ENCODE results near the gene SPTBN4.
A peak's percentile ranks its signal among the peaks of the same experiment; 100 is the strongest.

Gene SPTBN4

DNA sequence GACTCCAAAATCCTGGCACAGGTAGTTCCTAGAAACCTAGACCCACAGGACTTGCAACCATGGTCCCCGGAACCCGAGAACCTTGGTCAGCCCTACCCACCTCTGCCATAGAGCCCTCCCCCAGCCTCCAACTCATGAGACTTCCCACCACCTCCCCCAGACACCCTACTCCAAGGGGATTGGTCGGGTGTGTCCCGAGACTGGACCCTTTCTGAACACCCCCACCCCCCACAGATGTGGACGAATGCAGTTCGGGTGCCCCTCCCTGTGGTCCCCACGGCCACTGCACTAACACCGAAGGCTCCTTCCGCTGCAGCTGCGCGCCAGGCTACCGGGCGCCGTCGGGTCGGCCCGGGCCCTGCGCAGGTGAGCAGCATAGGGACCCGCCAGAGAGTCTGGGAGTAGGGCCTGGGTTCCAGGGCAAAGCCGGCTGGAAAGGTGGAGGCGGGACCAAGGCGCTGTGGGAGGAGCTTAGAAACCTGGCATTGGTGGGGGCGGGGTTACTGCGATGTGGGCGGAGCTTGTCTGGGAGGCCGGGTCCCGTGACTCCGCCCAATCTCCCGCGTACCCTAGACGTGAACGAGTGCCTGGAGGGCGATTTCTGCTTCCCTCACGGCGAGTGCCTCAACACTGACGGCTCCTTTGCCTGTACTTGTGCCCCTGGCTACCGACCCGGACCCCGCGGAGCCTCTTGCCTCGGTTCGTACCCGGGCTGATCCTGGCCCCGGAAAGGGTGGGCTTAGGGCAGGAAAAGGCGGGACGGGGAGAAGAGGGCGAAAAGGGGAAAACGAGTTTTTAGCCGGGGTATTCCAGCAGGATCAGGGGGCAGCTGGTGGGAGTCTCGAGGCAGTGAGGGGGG is 146.3 kb downstream of the SPTBN4 start:
- no peak overlapping the region for H3K27ac ChIP-seq (replicated peaks)
- no peak for DNase-seq (ENCODE audit: low read depth in 1 of 2, low spot score in 1 of 2)
- no peak overlapping the region for H3K4me3 ChIP-seq (replicated peaks; ENCODE audit: insufficient read depth, low read length)
- TF ChIP-seq, protein P1, sequence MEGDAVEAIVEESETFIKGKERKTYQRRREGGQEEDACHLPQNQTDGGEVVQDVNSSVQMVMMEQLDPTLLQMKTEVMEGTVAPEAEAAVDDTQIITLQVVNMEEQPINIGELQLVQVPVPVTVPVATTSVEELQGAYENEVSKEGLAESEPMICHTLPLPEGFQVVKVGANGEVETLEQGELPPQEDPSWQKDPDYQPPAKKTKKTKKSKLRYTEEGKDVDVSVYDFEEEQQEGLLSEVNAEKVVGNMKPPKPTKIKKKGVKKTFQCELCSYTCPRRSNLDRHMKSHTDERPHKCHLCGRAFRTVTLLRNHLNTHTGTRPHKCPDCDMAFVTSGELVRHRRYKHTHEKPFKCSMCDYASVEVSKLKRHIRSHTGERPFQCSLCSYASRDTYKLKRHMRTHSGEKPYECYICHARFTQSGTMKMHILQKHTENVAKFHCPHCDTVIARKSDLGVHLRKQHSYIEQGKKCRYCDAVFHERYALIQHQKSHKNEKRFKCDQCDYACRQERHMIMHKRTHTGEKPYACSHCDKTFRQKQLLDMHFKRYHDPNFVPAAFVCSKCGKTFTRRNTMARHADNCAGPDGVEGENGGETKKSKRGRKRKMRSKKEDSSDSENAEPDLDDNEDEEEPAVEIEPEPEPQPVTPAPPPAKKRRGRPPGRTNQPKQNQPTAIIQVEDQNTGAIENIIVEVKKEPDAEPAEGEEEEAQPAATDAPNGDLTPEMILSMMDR (IDR thresholded peaks at IDR 0.05; ENCODE audit: insufficient read depth, low read length) = no peak
- TF ChIP-seq, protein P2, sequence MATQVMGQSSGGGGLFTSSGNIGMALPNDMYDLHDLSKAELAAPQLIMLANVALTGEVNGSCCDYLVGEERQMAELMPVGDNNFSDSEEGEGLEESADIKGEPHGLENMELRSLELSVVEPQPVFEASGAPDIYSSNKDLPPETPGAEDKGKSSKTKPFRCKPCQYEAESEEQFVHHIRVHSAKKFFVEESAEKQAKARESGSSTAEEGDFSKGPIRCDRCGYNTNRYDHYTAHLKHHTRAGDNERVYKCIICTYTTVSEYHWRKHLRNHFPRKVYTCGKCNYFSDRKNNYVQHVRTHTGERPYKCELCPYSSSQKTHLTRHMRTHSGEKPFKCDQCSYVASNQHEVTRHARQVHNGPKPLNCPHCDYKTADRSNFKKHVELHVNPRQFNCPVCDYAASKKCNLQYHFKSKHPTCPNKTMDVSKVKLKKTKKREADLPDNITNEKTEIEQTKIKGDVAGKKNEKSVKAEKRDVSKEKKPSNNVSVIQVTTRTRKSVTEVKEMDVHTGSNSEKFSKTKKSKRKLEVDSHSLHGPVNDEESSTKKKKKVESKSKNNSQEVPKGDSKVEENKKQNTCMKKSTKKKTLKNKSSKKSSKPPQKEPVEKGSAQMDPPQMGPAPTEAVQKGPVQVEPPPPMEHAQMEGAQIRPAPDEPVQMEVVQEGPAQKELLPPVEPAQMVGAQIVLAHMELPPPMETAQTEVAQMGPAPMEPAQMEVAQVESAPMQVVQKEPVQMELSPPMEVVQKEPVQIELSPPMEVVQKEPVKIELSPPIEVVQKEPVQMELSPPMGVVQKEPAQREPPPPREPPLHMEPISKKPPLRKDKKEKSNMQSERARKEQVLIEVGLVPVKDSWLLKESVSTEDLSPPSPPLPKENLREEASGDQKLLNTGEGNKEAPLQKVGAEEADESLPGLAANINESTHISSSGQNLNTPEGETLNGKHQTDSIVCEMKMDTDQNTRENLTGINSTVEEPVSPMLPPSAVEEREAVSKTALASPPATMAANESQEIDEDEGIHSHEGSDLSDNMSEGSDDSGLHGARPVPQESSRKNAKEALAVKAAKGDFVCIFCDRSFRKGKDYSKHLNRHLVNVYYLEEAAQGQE (IDR thresholded peaks at IDR 0.05; ENCODE audit: insufficient replicate concordance, low read depth) = no peak
- TF ChIP-seq GABPA (IDR thresholded peaks at IDR 0.05; ENCODE audit: low read depth) (no peak), POLR2AphosphoS5 (IDR thresholded peaks at IDR 0.05; ENCODE audit: low read depth) (no peak), SPI1 (IDR thresholded peaks at IDR 0.05; ENCODE audit: borderline replicate concordance, low read depth) (no peak)
- peaks cover 57% of the 10 kb centered on the region for H3K27me3 ChIP-seq (ENCODE audit: insufficient read depth, poor library complexity, severe bottlenecking)

DNA sequence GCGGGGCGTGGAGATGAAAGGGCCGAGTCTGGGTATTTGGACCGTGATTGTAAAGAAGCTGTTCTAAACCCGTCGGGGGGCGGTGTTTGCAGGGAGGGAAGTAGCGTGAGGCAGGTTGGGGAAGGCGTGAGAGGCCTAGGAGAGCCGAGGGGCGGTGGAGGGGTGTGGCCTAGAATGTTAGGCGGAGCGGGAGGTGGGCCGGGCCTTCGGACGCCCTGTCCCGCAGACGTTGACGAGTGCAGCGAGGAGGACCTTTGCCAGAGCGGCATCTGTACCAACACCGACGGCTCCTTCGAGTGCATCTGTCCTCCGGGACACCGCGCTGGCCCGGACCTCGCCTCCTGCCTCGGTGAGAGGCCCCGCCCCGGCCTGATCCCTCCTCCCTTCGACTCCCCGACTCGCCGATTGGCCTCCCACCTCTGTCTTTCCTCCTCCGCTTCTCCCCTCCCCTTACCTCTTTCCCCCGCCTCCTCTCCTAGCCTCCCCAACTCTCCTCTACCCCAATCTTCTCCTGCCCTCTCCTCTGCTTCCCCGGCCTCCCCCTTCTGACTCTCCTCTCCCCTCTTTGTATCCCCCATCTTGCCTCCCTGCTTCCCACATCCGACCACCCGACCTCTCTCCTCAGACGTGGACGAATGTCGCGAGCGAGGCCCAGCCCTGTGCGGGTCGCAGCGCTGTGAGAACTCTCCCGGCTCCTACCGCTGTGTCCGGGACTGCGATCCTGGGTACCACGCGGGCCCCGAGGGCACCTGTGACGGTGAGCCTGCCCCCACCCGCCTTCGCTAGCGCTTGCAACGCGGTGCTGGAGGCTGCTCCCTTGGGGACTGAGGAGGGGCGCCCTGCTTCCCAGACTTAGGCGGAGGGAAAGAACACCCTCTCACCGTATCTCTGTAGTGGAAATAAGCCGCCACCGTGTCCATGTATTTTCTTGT is 147.2 kb downstream of the SPTBN4 start:
- Histone ChIP-seq H3K27ac (replicated peaks) (no peak overlapping the region), H3K4me3 (replicated peaks; ENCODE audit: insufficient read depth, low read length) (no peak overlapping the region), H3K27me3 (ENCODE audit: insufficient read depth, poor library complexity, severe bottlenecking) (peaks cover 52% of the 10 kb centered on the region)
- TF ChIP-seq, protein P1 (IDR thresholded peaks at IDR 0.05; ENCODE audit: insufficient read depth, low read length) = no peak
- TF ChIP-seq POLR2AphosphoS5 (IDR thresholded peaks at IDR 0.05; ENCODE audit: low read depth) = no peak
- TF ChIP-seq, protein P2 (IDR thresholded peaks at IDR 0.05; ENCODE audit: insufficient replicate concordance, low read depth) = no peak
- no peak for TF ChIP-seq SPI1 (IDR thresholded peaks at IDR 0.05; ENCODE audit: borderline replicate concordance, low read depth)
- no peak for TF ChIP-seq GABPA (IDR thresholded peaks at IDR 0.05; ENCODE audit: low read depth)
- DNase-seq (ENCODE audit: low read depth in 1 of 2, low spot score in 1 of 2) = peak in 1 of 2 experiments; percentile 32

DNA sequence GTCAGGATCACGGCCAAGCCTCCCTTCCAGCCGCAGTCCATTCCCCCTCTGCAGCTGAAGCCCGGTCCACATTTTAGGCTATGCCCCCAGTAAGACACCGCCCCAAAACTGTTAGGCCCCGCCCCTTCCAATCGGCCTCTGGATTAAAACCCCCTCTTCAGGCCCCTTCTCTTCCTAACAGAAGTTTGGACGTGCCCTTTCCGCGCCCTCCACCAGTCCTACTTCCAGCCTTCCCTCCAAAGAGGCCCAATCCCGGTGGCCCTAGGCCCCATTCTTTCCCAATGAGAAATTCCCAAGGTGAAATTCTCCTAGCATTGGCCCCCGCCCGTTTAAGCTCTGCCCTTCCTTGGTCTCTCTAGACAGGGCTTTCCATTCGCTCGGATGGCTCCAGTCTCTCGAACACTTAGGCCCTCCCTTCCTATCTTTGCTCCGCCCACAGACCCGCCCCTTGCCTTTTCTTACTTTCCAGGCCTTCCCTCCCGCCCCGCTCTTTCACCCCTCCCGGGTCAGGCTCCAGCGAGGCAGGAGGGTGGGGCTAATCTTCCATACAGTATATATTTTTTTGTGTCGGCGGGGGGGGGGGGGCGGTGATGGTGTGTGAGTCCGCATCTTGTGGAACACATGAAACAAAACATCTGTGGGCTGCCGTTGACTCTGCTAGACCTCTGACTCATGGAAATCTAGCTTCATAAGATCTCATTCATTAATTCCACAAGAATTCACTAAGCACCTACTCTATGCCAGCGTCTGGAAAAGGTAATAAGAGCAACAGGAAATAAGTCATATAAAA is 148.0 kb downstream of the SPTBN4 start:
- TF ChIP-seq, protein P1 (IDR thresholded peaks at IDR 0.05; ENCODE audit: insufficient read depth, low read length) = no peak
- TF ChIP-seq, protein P2 (IDR thresholded peaks at IDR 0.05; ENCODE audit: insufficient replicate concordance, low read depth) = no peak
- TF ChIP-seq POLR2AphosphoS5 (IDR thresholded peaks at IDR 0.05; ENCODE audit: low read depth) (no peak), SPI1 (IDR thresholded peaks at IDR 0.05; ENCODE audit: borderline replicate concordance, low read depth) (no peak), GABPA (IDR thresholded peaks at IDR 0.05; ENCODE audit: low read depth) (no peak)
- no peak overlapping the region for H3K4me3 ChIP-seq (replicated peaks; ENCODE audit: insufficient read depth, low read length)
- DNase-seq (ENCODE audit: low read depth in 1 of 2, low spot score in 1 of 2) = no peak
- no peak overlapping the region for H3K27ac ChIP-seq (replicated peaks)
- H3K27me3 ChIP-seq (ENCODE audit: insufficient read depth, poor library complexity, severe bottlenecking) = peaks cover 46% of the 10 kb centered on the region
